Measurements from ENCODE around the gene DNAL1.

DNAL1 gene

DNA sequence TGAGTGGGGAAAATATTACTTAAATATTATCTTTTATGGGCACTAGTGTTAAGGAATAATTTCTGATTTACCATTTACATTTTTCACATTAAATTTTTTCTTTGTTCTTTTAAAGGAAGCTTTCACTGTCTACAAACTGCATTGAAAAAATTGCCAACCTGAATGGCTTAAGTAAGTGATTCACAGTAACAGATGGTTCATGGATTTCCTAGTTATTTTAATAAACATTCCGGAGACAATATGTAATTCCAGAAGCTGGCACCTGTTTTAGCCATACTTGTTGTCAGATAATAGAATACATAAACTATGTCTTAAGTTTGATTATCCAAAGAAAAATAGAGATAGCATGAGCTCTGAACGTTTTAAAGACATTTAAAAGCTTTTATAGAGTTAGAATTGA is 17.1 kb downstream of the DNAL1 start:
- TF ChIP-seq, protein P1, sequence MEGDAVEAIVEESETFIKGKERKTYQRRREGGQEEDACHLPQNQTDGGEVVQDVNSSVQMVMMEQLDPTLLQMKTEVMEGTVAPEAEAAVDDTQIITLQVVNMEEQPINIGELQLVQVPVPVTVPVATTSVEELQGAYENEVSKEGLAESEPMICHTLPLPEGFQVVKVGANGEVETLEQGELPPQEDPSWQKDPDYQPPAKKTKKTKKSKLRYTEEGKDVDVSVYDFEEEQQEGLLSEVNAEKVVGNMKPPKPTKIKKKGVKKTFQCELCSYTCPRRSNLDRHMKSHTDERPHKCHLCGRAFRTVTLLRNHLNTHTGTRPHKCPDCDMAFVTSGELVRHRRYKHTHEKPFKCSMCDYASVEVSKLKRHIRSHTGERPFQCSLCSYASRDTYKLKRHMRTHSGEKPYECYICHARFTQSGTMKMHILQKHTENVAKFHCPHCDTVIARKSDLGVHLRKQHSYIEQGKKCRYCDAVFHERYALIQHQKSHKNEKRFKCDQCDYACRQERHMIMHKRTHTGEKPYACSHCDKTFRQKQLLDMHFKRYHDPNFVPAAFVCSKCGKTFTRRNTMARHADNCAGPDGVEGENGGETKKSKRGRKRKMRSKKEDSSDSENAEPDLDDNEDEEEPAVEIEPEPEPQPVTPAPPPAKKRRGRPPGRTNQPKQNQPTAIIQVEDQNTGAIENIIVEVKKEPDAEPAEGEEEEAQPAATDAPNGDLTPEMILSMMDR (conservative IDR thresholded peaks at IDR 0.05; ENCODE audit: low read depth, low read length), result no peak
- DNase-seq (ENCODE audit: low read depth), result no peak

DNA sequence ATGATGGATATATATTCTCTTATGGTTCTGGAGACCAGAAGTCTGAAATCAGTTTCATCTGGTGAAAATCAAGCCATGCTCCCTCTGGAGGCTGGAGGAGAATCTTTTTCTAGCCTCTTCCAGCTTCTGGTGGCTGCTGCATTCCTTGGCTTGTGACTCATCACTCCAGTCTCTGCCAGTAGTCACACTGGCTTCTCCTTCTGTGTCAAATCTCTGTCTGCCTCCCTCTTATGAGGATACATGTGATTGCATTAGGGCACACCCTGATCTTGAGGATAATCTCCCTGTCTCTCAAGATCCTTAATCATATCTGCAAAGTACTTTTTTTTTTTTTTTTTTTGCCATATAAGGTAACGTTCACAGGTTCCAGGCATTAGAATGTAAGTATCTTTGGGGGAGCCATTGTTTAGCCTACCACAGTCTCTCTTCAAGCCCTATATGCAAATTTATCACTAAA is 17.7 kb downstream of the DNAL1 start:
- DNase-seq (ENCODE audit: low read depth), result peak; percentile 94
- TF ChIP-seq, protein P1 (conservative IDR thresholded peaks at IDR 0.05; ENCODE audit: low read depth, low read length), result peak; percentile 77
- no peak overlapping the region for H3K4me3 ChIP-seq (ENCODE audit: low read depth, low read length)

More for the DNA sequence above, 17.1 kb downstream of the DNAL1 start:
- no peak overlapping the region for H3K4me3 ChIP-seq (ENCODE audit: low read depth, low read length)

DNA sequence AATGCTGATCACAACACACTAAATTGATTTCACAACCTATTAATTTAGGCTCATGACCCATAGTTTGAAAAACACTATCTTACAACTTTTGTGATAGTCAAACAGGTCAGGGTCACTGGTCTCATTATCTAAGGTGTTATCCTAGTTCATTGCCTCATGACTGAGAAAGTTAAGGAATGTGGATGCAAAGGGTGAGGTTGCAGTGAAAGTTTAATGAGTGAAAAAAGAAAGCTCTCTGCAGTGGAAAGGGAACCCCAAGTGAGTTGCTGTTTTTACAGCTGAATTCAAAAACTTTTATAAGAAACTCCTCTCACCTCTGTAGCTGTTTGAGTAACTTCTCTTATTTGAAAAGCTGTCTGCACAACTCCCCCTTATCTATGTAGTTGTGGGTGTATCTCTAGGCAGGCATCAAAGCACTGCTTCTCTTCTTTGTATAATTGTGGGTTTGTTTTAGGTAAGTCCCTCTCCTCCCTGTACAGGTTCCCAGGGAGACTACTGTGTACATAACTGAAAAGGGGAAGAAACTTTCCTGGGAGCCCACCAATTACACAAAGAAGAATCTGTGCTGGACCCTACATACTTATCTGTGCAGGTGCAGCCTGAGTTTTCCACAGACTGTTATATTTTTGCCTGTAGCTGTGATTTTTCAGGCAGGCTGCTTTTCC is 18.9 kb downstream of the DNAL1 start:
- TF ChIP-seq, protein P1 (conservative IDR thresholded peaks at IDR 0.05; ENCODE audit: low read depth, low read length), result no peak
- DNase-seq (ENCODE audit: low read depth), result no peak
- no peak overlapping the region for H3K4me3 ChIP-seq (ENCODE audit: low read depth, low read length)

DNA sequence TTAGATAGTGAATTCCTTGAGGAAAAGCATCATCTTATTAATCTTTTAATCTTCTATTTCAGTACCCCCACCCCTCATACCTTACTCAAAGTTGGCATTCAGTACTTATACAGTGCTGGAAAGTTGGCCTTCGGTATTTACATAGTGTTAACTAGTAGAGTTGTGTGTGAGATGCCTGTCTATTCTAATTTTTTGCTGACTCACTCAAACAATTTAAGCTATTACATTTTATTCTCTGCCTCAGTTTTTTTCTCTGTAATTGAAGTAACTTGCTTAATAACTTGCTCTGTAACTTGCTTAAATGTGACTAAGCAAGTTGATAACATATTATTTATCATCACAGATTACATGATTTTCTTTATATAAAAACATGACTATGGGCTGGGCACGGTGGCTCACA is 20.3 kb downstream of the DNAL1 start:
- TF ChIP-seq, protein P1 (conservative IDR thresholded peaks at IDR 0.05; ENCODE audit: low read depth, low read length), result no peak
- no peak overlapping the region for H3K4me3 ChIP-seq (ENCODE audit: low read depth, low read length)
- DNase-seq (ENCODE audit: low read depth), result no peak

DNA sequence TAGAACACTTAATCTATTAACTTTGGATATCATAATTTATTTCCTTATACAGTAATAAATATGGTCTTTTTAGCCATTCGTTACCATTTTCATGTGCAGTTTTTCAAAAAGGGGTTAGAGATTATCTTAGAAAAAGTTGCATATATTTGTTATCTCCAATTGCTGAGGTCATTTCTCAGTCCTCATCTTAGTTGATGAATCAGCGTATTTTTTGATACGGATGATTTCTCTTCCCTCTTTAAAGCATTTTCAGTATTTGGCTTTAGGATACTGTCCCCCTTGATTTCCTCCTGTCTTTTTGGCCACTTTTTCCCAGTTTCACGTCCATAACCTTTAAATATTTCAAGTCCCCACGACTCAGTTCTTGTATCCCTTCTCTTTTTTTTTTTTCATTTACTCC is 21.8 kb downstream of the DNAL1 start:
- no peak for DNase-seq (ENCODE audit: low read depth)
- TF ChIP-seq, protein P1 (conservative IDR thresholded peaks at IDR 0.05; ENCODE audit: low read depth, low read length), result no peak
- H3K4me3 ChIP-seq (ENCODE audit: low read depth, low read length), result no peak overlapping the region

DNA sequence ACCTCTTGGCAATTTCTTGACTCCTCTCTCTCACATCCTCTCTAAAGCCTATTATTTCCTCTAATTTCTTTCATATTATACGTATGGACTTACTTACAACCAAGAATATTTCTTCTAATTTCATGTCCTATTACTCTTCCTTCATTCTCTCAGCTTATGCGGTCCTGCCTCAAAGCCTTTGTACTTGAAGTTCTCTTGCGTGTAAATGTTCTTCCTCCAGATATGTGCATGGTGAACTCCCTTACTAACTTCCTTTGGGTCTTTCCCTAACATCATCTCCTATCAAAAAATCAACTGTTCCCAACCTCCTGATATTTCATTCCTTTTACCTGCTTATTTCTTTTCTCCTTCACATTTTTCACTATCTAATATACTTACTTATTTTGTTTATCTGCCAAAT is 23.1 kb downstream of the DNAL1 start:
- TF ChIP-seq, protein P1 (conservative IDR thresholded peaks at IDR 0.05; ENCODE audit: low read depth, low read length), result no peak
- H3K4me3 ChIP-seq (ENCODE audit: low read depth, low read length), result no peak overlapping the region
- DNase-seq (ENCODE audit: low read depth), result no peak

DNA sequence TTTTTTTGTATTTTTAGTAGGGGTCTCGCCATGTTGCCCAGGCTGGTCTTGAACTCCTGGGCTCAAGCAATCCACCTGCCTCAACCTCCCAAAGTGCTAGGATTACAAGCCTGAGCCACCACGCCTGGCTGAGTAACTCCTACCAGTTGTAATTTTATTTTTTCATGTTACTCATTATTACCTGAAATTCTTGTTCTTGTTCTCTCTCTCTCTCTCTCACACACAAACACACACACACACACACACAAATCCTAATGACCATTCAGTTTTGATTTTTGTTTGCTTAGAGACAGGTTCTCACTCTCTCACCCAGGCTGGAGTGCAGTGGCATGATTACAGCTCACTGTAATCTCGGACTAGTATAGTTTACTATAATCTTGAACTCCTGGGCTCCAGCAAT is 30.2 kb downstream of the DNAL1 start:
- no peak for DNase-seq (ENCODE audit: low read depth)

More for the DNA sequence above, 30.2 kb downstream of the DNAL1 start:
- TF ChIP-seq, protein P1 (conservative IDR thresholded peaks at IDR 0.05; ENCODE audit: low read depth, low read length), result no peak
- no peak overlapping the region for H3K4me3 ChIP-seq (ENCODE audit: low read depth, low read length)
